Chondrocyte (in vitro differentiated cells): ENCODE measurements around the gene KRCC1. TPM values are rescaled to one million over a fixed set of nuclear protein-coding genes. Genes with fewer than 3 reads are reported as not detected.

Experiments used
- DNase-seq: peaks from one replicate; pipeline ENCODE4 v3.0.0; 2021; ENCODE audit warnings: mixed read lengths, low spot score
- H3K27ac Mint-ChIP-seq: one replicate; pipeline ENCODE4 v1.8.0; 2021; ENCODE audit warnings: mild to moderate bottlenecking, moderate library complexity, mixed read lengths; ENCODE audit not compliant: unreplicated experiment
- H3K27me3 Mint-ChIP-seq: 2 replicates; pipeline ENCODE4 v1.8.0; 2021; ENCODE audit warnings: low read depth, mixed read lengths
- H3K36me3 Mint-ChIP-seq: 2 replicates; pipeline ENCODE4 v1.8.0; 2021; ENCODE audit warnings: low read depth, mixed read lengths
- H3K4me1 Mint-ChIP-seq: 2 replicates; pipeline ENCODE4 v1.8.0; 2021; ENCODE audit warnings: low read depth, mild to moderate bottlenecking, mixed read lengths
- H3K4me3 Mint-ChIP-seq: one replicate; pipeline ENCODE4 v1.8.0; 2021; ENCODE audit warnings: mild to moderate bottlenecking, moderate library complexity, mixed read lengths; ENCODE audit not compliant: unreplicated experiment
- H3K9me3 Mint-ChIP-seq: 2 replicates; pipeline ENCODE4 v1.8.0; 2021; ENCODE audit warnings: low read depth, mixed read lengths
- CTCF ChIP-seq: fragments of 200-600 bp; sonication (generic); IDR thresholded peaks from 2 replicates; pipeline ENCODE4 v1.5.0; 2021; ENCODE audit warnings: antibody characterized with exemption, mild to moderate bottlenecking, moderate library complexity
- total RNA-seq: library from RNA; stranded (reverse); gene quantifications from 3 replicates; pipeline ENCODE4 v1.2.1, GENCODE V29; 2021

KRCC1 gene
- total RNA-seq, 1 donor from 2014 or later: 25.3 TPM

- no peak for TF ChIP-seq CTCF
Observed at GRCh38 chr2:88085602-88086001, 30.0 kb upstream of the KRCC1 start.

GRCh38 chr2:88085099-88085498 is 29.5 kb upstream of the KRCC1 start:
- H3K27me3 Mint-ChIP-seq: peaks cover 5% of the 10 kb centered on the region
- no peaks in the 10 kb centered on the region for H3K4me1 Mint-ChIP-seq
- no peak for TF ChIP-seq CTCF
- no peaks in the 10 kb centered on the region for H3K9me3 Mint-ChIP-seq
- DNase-seq: no peak
- no peaks in the 10 kb centered on the region for H3K36me3 Mint-ChIP-seq
- H3K4me3 Mint-ChIP-seq: no peak overlapping the region
- H3K27ac Mint-ChIP-seq: no peak overlapping the region

More at GRCh38 chr2:88085602-88086001, 30.0 kb upstream of the KRCC1 start:
- Mint-ChIP-seq H3K36me3 (no peaks in the 10 kb centered on the region), H3K27ac (no peak overlapping the region), H3K27me3 (peaks cover 5% of the 10 kb centered on the region), H3K4me1 (no peaks in the 10 kb centered on the region), H3K9me3 (no peaks in the 10 kb centered on the region), H3K4me3 (no peak overlapping the region)
- no peak for DNase-seq

- Mint-ChIP-seq H3K27me3 (peaks cover 5% of the 10 kb centered on the region), H3K9me3 (no peaks in the 10 kb centered on the region), H3K4me3 (no peak overlapping the region), H3K27ac (no peak overlapping the region), H3K4me1 (no peaks in the 10 kb centered on the region), H3K36me3 (no peaks in the 10 kb centered on the region)
- no peak for DNase-seq
- TF ChIP-seq CTCF: no peak
Observed at GRCh38 chr2:88082781-88083180, 27.2 kb upstream of the KRCC1 start.

GRCh38 chr2:88081924-88082608 is 26.5 kb upstream of the KRCC1 start:
- Mint-ChIP-seq H3K4me1 (no peaks in the 10 kb centered on the region), H3K27ac (no peak overlapping the region), H3K9me3 (no peaks in the 10 kb centered on the region), H3K36me3 (no peaks in the 10 kb centered on the region), H3K27me3 (peaks cover 5% of the 10 kb centered on the region), H3K4me3 (no peak overlapping the region)
- DNase-seq: no peak
- TF ChIP-seq CTCF: no peak

- Mint-ChIP-seq H3K4me1 (no peaks in the 10 kb centered on the region), H3K27me3 (peaks cover 5% of the 10 kb centered on the region), H3K36me3 (no peaks in the 10 kb centered on the region), H3K4me3 (no peak overlapping the region), H3K27ac (no peak overlapping the region), H3K9me3 (no peaks in the 10 kb centered on the region)
- DNase-seq: no peak
- no peak for TF ChIP-seq CTCF
Observed at GRCh38 chr2:88080545-88080944, 25.0 kb upstream of the KRCC1 start.
